Neuronal stem cell (in vitro differentiated cells): ENCODE data around the gene MRPL36.

ENCODE experiments used
- DNase-seq: peaks from one replicate; pipeline ENCODE4 v3.0.0-alpha.2; 2013; ENCODE audit warnings: low spot score
- H2AFZ ChIP-seq: one replicate; pipeline ENCODE4 v1.6.1; 2013; ENCODE audit warnings: mild to moderate bottlenecking, low read length, inconsistent platforms
- H2AK5ac ChIP-seq: 2 replicates; pipeline ENCODE4 v1.6.1; 2013; ENCODE audit warnings: low read depth, mild to moderate bottlenecking, inconsistent platforms, low read length, moderate library complexity, mixed read lengths
- H2BK120ac ChIP-seq: 2 replicates; pipeline ENCODE4 v1.6.1; 2013; ENCODE audit warnings: low read depth, mild to moderate bottlenecking, inconsistent platforms, low read length, moderate library complexity, mixed read lengths
- H2BK12ac ChIP-seq: one replicate; pipeline ENCODE4 v1.6.1; 2013; ENCODE audit warnings: low read length, inconsistent platforms
- H2BK15ac ChIP-seq: 2 replicates; pipeline ENCODE4 v1.6.1; 2013; ENCODE audit warnings: mild to moderate bottlenecking, low read length, inconsistent platforms, mixed read lengths
- H2BK5ac ChIP-seq: one replicate; pipeline ENCODE4 v1.6.1; 2013; ENCODE audit warnings: inconsistent platforms, mild to moderate bottlenecking, low read length, moderate library complexity
- H3K14ac ChIP-seq: one replicate; pipeline ENCODE4 v1.6.1; 2013; ENCODE audit warnings: low read length, inconsistent platforms
- H3K18ac ChIP-seq: 2 replicates; pipeline ENCODE4 v1.6.1; 2013; ENCODE audit warnings: low read length, inconsistent platforms
- H3K23ac ChIP-seq: 2 replicates; pipeline ENCODE4 v1.6.1; 2013; ENCODE audit warnings: low read depth, mild to moderate bottlenecking, mixed read lengths, low read length, inconsistent platforms; ENCODE audit not compliant: poor library complexity
- H3K27ac ChIP-seq: replicated peaks from 3 replicates; pipeline ENCODE4 v1.5.1; 2013; ENCODE audit warnings: low read length, inconsistent platforms
- H3K27me3 ChIP-seq, 3 experiments: 2 replicates each; pipeline ENCODE4 v1.6.1; 2013; ENCODE audit warnings: low read length in 3 of 3, mild to moderate bottlenecking in 2 of 3, inconsistent platforms in 1 of 3, low read depth in 1 of 3, mixed read lengths in 1 of 3, moderate library complexity in 1 of 3; ENCODE audit not compliant: control insufficient read depth in 3 of 3, insufficient read depth in 3 of 3
- H3K36me3 ChIP-seq, 2 donors: replicated peaks in 1 of 2; 2 replicates each; pipeline ENCODE4 v1.6.1; 2013; ENCODE audit warnings: low read length in 2 of 2; ENCODE audit not compliant: control insufficient read depth in 2 of 2, insufficient read depth in 2 of 2
- H3K4ac ChIP-seq: 2 replicates; pipeline ENCODE4 v1.6.1; 2013; ENCODE audit warnings: inconsistent platforms, mild to moderate bottlenecking, low read length, moderate library complexity
- H3K4me1 ChIP-seq, 2 donors: 1 replicate in 1 of 2; 2 replicates in 1 of 2; pipeline ENCODE4 v1.6.1; 2013; ENCODE audit warnings: low read length in 2 of 2, low read depth in 1 of 2; ENCODE audit not compliant: control insufficient read depth in 2 of 2, insufficient read depth in 1 of 2
- H3K4me2 ChIP-seq: one replicate; pipeline ENCODE4 v1.6.1; 2013; ENCODE audit warnings: mild to moderate bottlenecking, low read length, inconsistent platforms; ENCODE audit not compliant: insufficient read depth, poor library complexity, severe bottlenecking
- H3K4me3 ChIP-seq, 2 donors: 2 replicates each; pipeline ENCODE4 v1.5.1; 2013; ENCODE audit warnings: low read length in 2 of 2, mild to moderate bottlenecking in 2 of 2, inconsistent platforms in 1 of 2, moderate library complexity in 1 of 2
- H3K79me1 ChIP-seq: one replicate; pipeline ENCODE4 v1.6.1; 2013; ENCODE audit warnings: low read depth, mild to moderate bottlenecking, inconsistent platforms, low read length, moderate library complexity
- H3K9ac ChIP-seq: one replicate; pipeline ENCODE4 v1.6.1; 2013; ENCODE audit warnings: mild to moderate bottlenecking, low read depth, low read length, inconsistent platforms; ENCODE audit not compliant: poor library complexity
- H3K9me3 ChIP-seq, 2 donors: replicated peaks in 1 of 2; 2 replicates each; pipeline versions ENCODE3 to v1.6.1; 2013; ENCODE audit warnings: low read length in 2 of 2, mild to moderate bottlenecking in 2 of 2, inconsistent platforms in 1 of 2, low read depth in 1 of 2, mixed read lengths in 1 of 2, moderate library complexity in 1 of 2; ENCODE audit not compliant: control insufficient read depth in 2 of 2, insufficient read depth in 1 of 2
- H4K8ac ChIP-seq: one replicate; pipeline ENCODE4 v1.6.1; 2013; ENCODE audit warnings: low read depth, mild to moderate bottlenecking, inconsistent platforms, low read length, moderate library complexity
- H4K91ac ChIP-seq: one replicate; pipeline ENCODE4 v1.6.1; 2013; ENCODE audit warnings: low read length, low read depth, mild to moderate bottlenecking, inconsistent platforms; ENCODE audit not compliant: poor library complexity
- WGBS, 2 donors: extraction: QIAGEN DNeasy Blood & Tissue Kit; methylation state at CpG; one replicate each; pipeline ENCODE4 v1.1.7; 2013; ENCODE audit warnings: missing lambda C conversion rate in 2 of 2, mixed read lengths in 1 of 2; ENCODE audit not compliant: insufficient read length in 2 of 2, insufficient replicate concordance in 1 of 2; ENCODE audit errors: extremely low coverage in 2 of 2; 5-methylcytosine and 5-hydroxymethylcytosine counted together

The MRPL36 gene

GRCh38 chr5:1752881-1753280 lies 46.8 kb downstream of the MRPL36 start:
- Histone ChIP-seq H3K23ac (no peak overlapping the region), H3K14ac (no peak overlapping the region), H3K4ac (no peak overlapping the region), H3K79me1 (peaks cover 3% of the 10 kb centered on the region), H3K18ac (peak overlapping the region; percentile 21), H2AFZ (no peak overlapping the region), H3K27ac (no peak overlapping the region), H2BK12ac (no peak overlapping the region), H2BK5ac (no peak overlapping the region), H2BK15ac (no peak overlapping the region), H3K4me3 (no peak overlapping the region), H3K4me2 (no peak overlapping the region), H3K9me3 (peaks cover 0 to 4% of the 10 kb centered on the region in 2 donors), H3K36me3 (no peaks in the 10 kb centered on the region), H3K27me3 (no peaks in the 10 kb centered on the region), H4K8ac (no peak overlapping the region), H3K9ac (no peak overlapping the region), H4K91ac (no peak overlapping the region), H3K4me1 (peaks cover 2 to 8% of the 10 kb centered on the region in 2 donors), H2BK120ac (no peak overlapping the region), H2AK5ac (no peak overlapping the region)
- WGBS, 2 donors: no CpG with 5 or more reads among the region's 16 CpGs
- no peak for DNase-seq

DNA sequence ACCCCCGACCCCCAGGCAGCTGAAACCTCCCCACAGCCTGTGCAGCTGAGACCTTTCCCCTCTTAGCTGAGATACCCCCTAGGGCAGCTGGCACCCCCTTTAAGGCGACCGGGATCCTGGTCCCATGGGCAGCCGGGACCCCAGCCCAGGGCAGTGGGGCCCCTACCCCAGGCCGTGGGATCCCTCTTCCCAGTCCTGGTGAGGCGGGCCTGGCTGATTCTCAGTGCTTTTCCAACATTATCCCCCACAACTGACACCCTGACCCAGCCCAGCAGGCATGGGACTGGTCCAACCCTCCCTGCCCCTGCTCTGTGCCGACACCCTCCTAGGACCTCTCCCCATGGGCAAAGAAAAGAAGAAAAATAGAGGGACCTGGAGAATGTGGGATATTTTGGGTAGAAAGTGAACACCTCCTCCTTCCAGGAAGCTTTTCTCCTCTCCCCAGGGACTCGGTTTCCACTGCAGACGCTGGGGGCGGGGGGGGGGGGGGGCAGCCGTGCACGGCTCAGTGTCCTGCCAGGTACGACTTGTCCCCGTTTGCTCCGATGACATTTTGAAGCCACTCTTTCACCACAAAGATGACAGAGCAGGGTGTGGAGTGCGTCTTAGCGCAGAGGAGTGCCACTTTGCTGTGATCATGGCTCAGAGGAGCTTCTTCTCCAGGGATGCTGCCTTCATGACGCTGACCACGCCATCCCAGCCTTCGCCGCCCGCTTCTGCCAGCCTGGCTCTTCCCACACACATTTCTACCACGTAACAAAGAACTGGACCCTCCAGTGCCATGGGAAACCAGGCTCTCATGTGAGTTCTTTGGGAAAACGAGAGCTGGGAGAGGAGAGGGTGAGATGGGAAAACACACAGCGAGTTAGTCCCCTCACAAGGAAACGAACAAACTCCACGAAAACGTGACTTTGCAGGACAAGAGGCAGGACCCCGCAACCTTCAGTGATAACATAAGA lies 47.5 kb downstream of the MRPL36 start:
- Histone ChIP-seq H3K9me3 (no peaks in the 10 kb centered on the region), H3K9ac (no peak overlapping the region), H3K18ac (peak overlapping the region; percentile 87), H3K4me3 (no peak overlapping the region), H3K27me3 (no peaks in the 10 kb centered on the region), H3K79me1 (peaks cover 3% of the 10 kb centered on the region), H2BK120ac (no peak overlapping the region), H4K91ac (peak overlapping the region; percentile 1), H2BK15ac (peak overlapping the region; percentile 89), H2AK5ac (peak overlapping the region; percentile 70), H3K23ac (peak overlapping the region; percentile 73), H4K8ac (no peak overlapping the region), H2BK12ac (no peak overlapping the region), H3K4me1 (peaks cover 2 to 8% of the 10 kb centered on the region in 2 donors), H3K14ac (no peak overlapping the region), H3K4ac (no peak overlapping the region), H3K36me3 (no peaks in the 10 kb centered on the region), H2AFZ (no peak overlapping the region), H2BK5ac (peak overlapping the region; percentile 12), H3K27ac (no peak overlapping the region), H3K4me2 (no peak overlapping the region)
- WGBS, 2 donors: no CpG with 5 or more reads among the region's 29 CpGs
- no peak for DNase-seq

DNA sequence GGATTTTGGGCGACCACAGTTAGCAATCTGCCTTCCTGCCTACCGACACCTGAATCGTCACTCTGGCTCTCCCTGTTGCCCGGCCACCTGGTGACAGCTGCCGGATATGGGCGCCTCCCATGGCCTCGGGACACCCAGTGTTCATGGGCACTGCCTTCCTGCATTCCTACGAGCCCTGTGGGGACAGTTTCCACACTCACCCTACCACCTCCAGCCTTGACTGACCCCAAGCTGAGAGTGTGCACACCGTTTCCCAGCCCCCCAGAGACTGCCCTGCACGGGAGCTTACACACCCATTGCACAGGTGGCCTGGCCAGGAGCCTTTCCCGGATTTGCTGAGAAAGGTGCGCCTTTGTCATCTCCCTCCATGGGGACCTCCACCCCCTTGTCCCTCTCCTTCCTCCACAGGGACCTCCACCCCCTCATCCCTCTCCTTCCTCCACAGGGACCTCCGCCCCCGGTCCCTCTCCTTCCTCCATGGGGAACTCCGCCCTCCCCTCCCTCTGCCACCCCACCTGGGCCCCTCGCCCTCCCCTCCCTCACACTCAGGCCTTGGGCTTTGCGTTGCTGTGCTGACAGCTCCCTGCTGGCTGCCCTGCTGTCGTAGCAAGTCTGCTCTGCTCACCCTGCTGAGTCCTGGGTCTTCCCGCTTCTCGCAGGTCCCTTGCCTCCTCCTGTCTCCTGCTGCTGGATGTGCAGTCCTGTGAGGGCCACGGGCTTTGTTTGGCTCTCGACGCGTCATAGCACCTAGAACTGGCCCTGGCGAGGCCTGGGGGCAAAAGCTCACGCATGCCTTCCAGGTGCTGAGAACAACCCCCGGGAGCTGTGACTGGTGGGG lies 48.4 kb downstream of the MRPL36 start:
- H3K4ac ChIP-seq: no peak overlapping the region
- H2AK5ac ChIP-seq: peak overlapping the region; percentile 81
- H3K27me3 ChIP-seq: no peaks in the 10 kb centered on the region
- H3K14ac ChIP-seq: peak overlapping the region; percentile 71
- peak overlapping the region; percentile 89 for H2BK15ac ChIP-seq
- DNase-seq: no peak
- no peak overlapping the region for H2AFZ ChIP-seq
- no peak overlapping the region for H3K27ac ChIP-seq
- no peak overlapping the region for H3K4me2 ChIP-seq
- peak overlapping the region; percentile 2 for H3K9ac ChIP-seq
- H3K4me3 ChIP-seq: no peak overlapping the region
- WGBS, 2 donors: no CpG with 5 or more reads among the region's 27 CpGs
- H3K36me3 ChIP-seq: no peaks in the 10 kb centered on the region
- no peak overlapping the region for H2BK120ac ChIP-seq
- peak overlapping the region; percentile 22 for H2BK12ac ChIP-seq
- peak overlapping the region; percentile 87 for H3K18ac ChIP-seq
- H4K91ac ChIP-seq: no peak overlapping the region
- H3K23ac ChIP-seq: peak overlapping the region; percentile 73
- no peaks in the 10 kb centered on the region for H3K9me3 ChIP-seq
- H4K8ac ChIP-seq: no peak overlapping the region
- H3K79me1 ChIP-seq: peaks cover 3% of the 10 kb centered on the region
- H2BK5ac ChIP-seq: peak overlapping the region; percentile 12
- H3K4me1 ChIP-seq: peaks cover 2 to 7% of the 10 kb centered on the region in 2 donors

- Histone ChIP-seq H3K4me2 (no peak overlapping the region), H2BK120ac (no peak overlapping the region), H3K36me3 (no peaks in the 10 kb centered on the region), H2BK12ac (peak overlapping the region; percentile 90), H3K4me3 (no peak overlapping the region), H4K8ac (no peak overlapping the region), H2AFZ (no peak overlapping the region), H3K27ac (no peak overlapping the region), H2BK5ac (no peak overlapping the region), H3K4ac (no peak overlapping the region), H3K18ac (peak overlapping the region; percentile 64), H2BK15ac (peak overlapping the region; percentile 81), H3K79me1 (peaks cover 3% of the 10 kb centered on the region), H3K9ac (no peak overlapping the region), H3K23ac (peak overlapping the region; percentile 43), H4K91ac (no peak overlapping the region), H3K9me3 (no peaks in the 10 kb centered on the region), H3K27me3 (no peaks in the 10 kb centered on the region), H3K14ac (peak overlapping the region; percentile 71), H3K4me1 (peaks cover 0 to 2% of the 10 kb centered on the region in 2 donors), H2AK5ac (peak overlapping the region; percentile 75)
- no peak for DNase-seq
- WGBS, 2 donors: no CpG with 5 or more reads among the region's 17 CpGs
Observed at GRCh38 chr5:1750469-1750868, 49.2 kb downstream of the MRPL36 start.
